ENCODE data around the gene ZRANB2. TPM values are rescaled to one million over a fixed set of nuclear protein-coding genes. Genes with fewer than 3 reads are reported as not detected.

ZRANB2 gene
- 59.7 TPM for total RNA-seq

GRCh38 chr1:71080739-71081696, at the start of gene ZRANB2:
Gene ZRANB2, minus strand, starts transcription at chr1:71081035. Its CDS starts 40 bp downstream, at chr1:71080995.
- peaks cover 17% of the 10 kb centered on the region for H3K4me1 ChIP-seq
- H3K4me3 ChIP-seq, result peak within 1 kb of the TSS; percentile 73 to 97
- intact Hi-C loops (cut with DNase I), result no loop called here
- H3K27me3 ChIP-seq, result no peaks in the 10 kb centered on the region
- H3K27ac ChIP-seq, result peak within 1 kb of the TSS; percentile 82
- no peaks in the 10 kb centered on the region for H3K9me3 ChIP-seq
- peaks cover 0 to 20% of the 10 kb centered on the region in 2 donors for H3K36me3 ChIP-seq
- TF ChIP-seq, protein P1, sequence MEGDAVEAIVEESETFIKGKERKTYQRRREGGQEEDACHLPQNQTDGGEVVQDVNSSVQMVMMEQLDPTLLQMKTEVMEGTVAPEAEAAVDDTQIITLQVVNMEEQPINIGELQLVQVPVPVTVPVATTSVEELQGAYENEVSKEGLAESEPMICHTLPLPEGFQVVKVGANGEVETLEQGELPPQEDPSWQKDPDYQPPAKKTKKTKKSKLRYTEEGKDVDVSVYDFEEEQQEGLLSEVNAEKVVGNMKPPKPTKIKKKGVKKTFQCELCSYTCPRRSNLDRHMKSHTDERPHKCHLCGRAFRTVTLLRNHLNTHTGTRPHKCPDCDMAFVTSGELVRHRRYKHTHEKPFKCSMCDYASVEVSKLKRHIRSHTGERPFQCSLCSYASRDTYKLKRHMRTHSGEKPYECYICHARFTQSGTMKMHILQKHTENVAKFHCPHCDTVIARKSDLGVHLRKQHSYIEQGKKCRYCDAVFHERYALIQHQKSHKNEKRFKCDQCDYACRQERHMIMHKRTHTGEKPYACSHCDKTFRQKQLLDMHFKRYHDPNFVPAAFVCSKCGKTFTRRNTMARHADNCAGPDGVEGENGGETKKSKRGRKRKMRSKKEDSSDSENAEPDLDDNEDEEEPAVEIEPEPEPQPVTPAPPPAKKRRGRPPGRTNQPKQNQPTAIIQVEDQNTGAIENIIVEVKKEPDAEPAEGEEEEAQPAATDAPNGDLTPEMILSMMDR (IDR thresholded peaks at IDR 0.05), result peak; percentile 31 to 62 (median 55)
- TF ChIP-seq POLR2AphosphoS5 (IDR thresholded peaks at IDR 0.05; ENCODE audit: insufficient read depth in 1 of 2, low read depth in 1 of 2) (peak; percentile 78 to 95), POLR2A (IDR thresholded peaks at IDR 0.05) (peak in 1 of 2 donors; percentile 62)
- DNase-seq (ENCODE audit: extremely low spot score in 2 of 2), result peak in 1 of 2 donors; percentile 91

DNA sequence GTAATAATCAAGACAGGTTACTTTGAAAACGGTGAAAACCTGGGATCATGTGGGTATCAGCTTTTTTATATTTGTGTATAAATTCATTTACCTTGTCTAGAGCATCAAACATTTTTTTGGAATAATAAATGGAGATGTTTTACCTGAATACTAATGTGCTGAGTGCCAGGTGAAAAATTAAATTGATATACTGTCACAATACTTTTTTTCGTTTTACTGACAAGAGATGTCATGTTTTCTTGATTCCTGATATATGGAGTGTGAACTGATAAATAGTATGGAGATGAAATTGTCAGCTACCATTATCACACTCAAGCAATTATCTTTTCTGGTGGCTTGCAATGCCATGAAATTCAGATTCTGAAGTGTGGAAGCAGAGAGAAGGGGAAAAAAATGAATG, 47.2 kb upstream of the ZRANB2 start:
- H3K36me3 ChIP-seq, result no peaks in the 10 kb centered on the region
- no peaks in the 10 kb centered on the region for H3K9me3 ChIP-seq
- TF ChIP-seq, protein P1 (IDR thresholded peaks at IDR 0.05), result no peak
- TF ChIP-seq POLR2A (IDR thresholded peaks at IDR 0.05), result no peak
- no peak for TF ChIP-seq POLR2AphosphoS5 (IDR thresholded peaks at IDR 0.05; ENCODE audit: insufficient read depth in 1 of 2, low read depth in 1 of 2)
- no peak for DNase-seq (ENCODE audit: extremely low spot score in 2 of 2)
- no peaks in the 10 kb centered on the region for H3K27me3 ChIP-seq
- H3K4me3 ChIP-seq, result no peak overlapping the region
- intact Hi-C loops (cut with DNase I), result no loop called here
- H3K27ac ChIP-seq, result no peak overlapping the region
- H3K4me1 ChIP-seq, result no peaks in the 10 kb centered on the region

DNA sequence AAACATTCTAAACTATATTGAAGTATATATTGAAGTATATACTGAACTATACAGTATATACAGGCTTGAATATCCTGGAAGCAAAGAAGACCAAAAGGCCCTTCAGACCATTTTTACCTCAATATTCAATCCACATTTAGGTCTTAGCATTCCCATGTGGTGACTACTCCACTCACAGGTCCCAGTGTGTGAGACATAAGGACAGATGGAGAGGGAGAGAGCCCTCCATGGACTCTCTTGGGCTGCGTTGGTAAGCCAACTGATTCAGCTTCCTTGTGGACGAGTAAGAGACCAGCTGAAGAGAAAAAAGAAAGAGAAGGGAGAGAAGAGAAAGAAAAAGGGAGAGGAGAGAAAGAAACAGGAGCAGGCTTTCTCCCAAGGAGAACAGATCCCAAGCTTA, 37.3 kb upstream of the ZRANB2 start:
- Histone ChIP-seq H3K27ac (no peak overlapping the region), H3K27me3 (no peaks in the 10 kb centered on the region), H3K4me3 (no peak overlapping the region), H3K36me3 (no peaks in the 10 kb centered on the region), H3K9me3 (no peaks in the 10 kb centered on the region), H3K4me1 (no peaks in the 10 kb centered on the region)
- TF ChIP-seq, protein P1 (IDR thresholded peaks at IDR 0.05), result no peak
- no peak for TF ChIP-seq POLR2A (IDR thresholded peaks at IDR 0.05)
- no peak for TF ChIP-seq POLR2AphosphoS5 (IDR thresholded peaks at IDR 0.05; ENCODE audit: insufficient read depth in 1 of 2, low read depth in 1 of 2)
- no peak for DNase-seq (ENCODE audit: extremely low spot score in 2 of 2)
- intact Hi-C loops (cut with DNase I), result no loop called here

DNA sequence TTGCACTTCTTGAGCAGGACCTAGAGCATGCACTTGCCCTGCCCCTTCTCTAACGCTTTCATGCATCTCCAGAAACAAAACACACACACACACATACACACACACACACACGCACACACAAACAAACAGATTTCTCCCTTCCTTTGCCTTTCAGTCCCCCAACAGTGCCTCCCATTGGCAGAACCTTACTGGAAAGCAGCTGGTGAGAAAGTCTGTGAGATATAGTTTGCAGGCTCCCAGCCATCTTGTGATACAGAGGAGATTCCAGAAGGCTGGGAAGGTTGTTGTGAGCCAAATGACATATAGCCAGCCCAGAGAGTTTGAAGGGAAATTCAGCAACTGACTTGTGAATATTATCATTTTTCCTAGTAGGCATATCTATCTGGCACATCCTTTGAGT, 35.9 kb upstream of the ZRANB2 start:
- intact Hi-C loops (cut with DNase I), result no loop called here
- no peaks in the 10 kb centered on the region for H3K27me3 ChIP-seq
- no peak for DNase-seq (ENCODE audit: extremely low spot score in 2 of 2)
- TF ChIP-seq POLR2A (IDR thresholded peaks at IDR 0.05), result no peak
- TF ChIP-seq POLR2AphosphoS5 (IDR thresholded peaks at IDR 0.05; ENCODE audit: insufficient read depth in 1 of 2, low read depth in 1 of 2), result no peak
- TF ChIP-seq, protein P1 (IDR thresholded peaks at IDR 0.05), result no peak
- no peak overlapping the region for H3K4me3 ChIP-seq
- no peak overlapping the region for H3K27ac ChIP-seq
- no peaks in the 10 kb centered on the region for H3K9me3 ChIP-seq
- no peaks in the 10 kb centered on the region for H3K36me3 ChIP-seq
- no peaks in the 10 kb centered on the region for H3K4me1 ChIP-seq

All from vagina (tissue), 2 donors.